Peyer's patch (tissue), 4 donors: Measurements from ENCODE around the gene WDR86. TPM values are rescaled to one million over a fixed set of nuclear protein-coding genes. Genes with fewer than 3 reads are reported as not detected.

Experiments
- DNase-seq, 3 donors: peaks; one replicate each; pipeline ENCODE4 v3.0.0-alpha.2; 2017 to 2019
- H3K27ac ChIP-seq, 4 donors: fragments of 200-600 bp; sonication (generic); one replicate each; pipeline ENCODE4 v1.5.1; 2016 to 2019
- H3K27me3 ChIP-seq, 2 donors: fragments of 200-600 bp; sonication (generic); one replicate each; pipeline ENCODE4 v1.5.1; 2019
- H3K36me3 ChIP-seq, 3 donors: fragments of 200-600 bp; sonication (generic); one replicate each; pipeline ENCODE4 v1.5.1; 2016 to 2019
- H3K4me1 ChIP-seq, 4 donors: fragments of 200-600 bp; sonication (generic); one replicate each; pipeline ENCODE4 v1.5.1; 2016 to 2019
- H3K4me3 ChIP-seq, 4 donors: fragments of 200-600 bp; sonication (generic); 1 replicate in 3 of 4; 2 replicates in 1 of 4; pipeline ENCODE4 v1.5.1; 2016 to 2019; ENCODE audit warnings: mild to moderate bottlenecking in 1 of 4
- H3K9me3 ChIP-seq, 4 donors: fragments of 200-600 bp; sonication (generic); one replicate each; pipeline ENCODE4 v1.5.1; 2016 to 2019; ENCODE audit warnings: mild to moderate bottlenecking in 1 of 4
- POLR2A ChIP-seq, 2 donors: fragments of 450-650 bp; IDR thresholded peaks; one replicate each; pipeline ENCODE4 v1.5.1; 2017; ENCODE audit warnings: antibody characterized with exemption in 2 of 2, mild to moderate bottlenecking in 2 of 2, moderate library complexity in 2 of 2
- total RNA-seq, 4 donors: library from RNA; depleted of rRNA; stranded (reverse); fragments of >200 nt; gene quantifications; one replicate each; pipeline ENCODE4 v1.1.0, GENCODE V29; 2016
- TF ChIP-seq, protein P1 (sequence below), 6 experiments: fragments of 450-650 bp in 4 of 6; fragments of 200-600 bp in 2 of 6; sonication (generic) in 1 of 6; IDR thresholded peaks; one replicate each; pipeline ENCODE4 v1.5.1; 2017 to 2019; ENCODE audit warnings: antibody characterized with exemption in 6 of 6, mild to moderate bottlenecking in 3 of 6, moderate library complexity in 1 of 6

WDR86 gene
- total RNA-seq, 4 donors from 2014 or later: 5.9 to 13.2 (median 6.6) TPM; not detected in 1

DNA sequence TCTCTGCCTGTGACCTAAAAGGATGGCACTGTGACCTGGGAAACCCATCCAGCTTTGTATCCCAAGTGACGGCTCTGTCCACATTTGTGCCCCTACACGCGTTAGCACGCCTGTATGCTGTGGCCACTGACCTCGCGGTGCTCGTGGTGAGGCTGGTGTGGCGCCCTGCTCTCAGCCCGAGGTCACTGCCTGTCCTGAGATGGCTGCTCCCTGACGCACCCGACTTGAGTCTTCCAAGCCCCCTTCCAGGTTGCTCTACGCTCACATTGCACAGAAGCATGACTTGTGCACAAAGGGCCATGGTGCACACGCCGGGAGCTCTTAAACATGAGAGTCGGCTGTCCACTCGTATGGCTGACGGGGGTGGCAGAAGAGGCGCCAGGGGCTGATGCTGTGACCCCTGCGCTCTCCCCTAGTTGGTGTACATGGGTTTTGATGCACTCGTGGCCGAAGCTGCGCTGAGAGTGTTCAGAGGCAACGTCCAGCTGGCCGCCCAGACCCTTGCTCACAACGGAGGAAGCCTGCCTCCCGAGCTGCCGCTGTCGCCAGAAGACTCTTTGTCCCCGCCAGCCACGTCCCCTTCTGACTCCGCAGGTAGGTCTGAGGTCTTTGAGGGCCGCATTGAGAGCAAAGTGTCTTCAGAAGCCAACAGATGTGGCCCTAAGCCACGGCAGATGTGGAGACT, 33.5 kb downstream of the WDR86 start:
- Histone ChIP-seq H3K9me3 (no peaks in the 10 kb centered on the region), H3K27me3 (peaks cover 0 to 2% of the 10 kb centered on the region in 2 donors), H3K4me1 (peaks cover 0 to 10% (median 5%) of the 10 kb centered on the region in 4 donors), H3K27ac (no peak overlapping the region), H3K4me3 (no peak overlapping the region), H3K36me3 (peaks cover 0 to 68% (median 0%) of the 10 kb centered on the region in 3 donors)
- DNase-seq: peak in 2 of 3 donors; percentile 40 to 44
- TF ChIP-seq, protein P1, sequence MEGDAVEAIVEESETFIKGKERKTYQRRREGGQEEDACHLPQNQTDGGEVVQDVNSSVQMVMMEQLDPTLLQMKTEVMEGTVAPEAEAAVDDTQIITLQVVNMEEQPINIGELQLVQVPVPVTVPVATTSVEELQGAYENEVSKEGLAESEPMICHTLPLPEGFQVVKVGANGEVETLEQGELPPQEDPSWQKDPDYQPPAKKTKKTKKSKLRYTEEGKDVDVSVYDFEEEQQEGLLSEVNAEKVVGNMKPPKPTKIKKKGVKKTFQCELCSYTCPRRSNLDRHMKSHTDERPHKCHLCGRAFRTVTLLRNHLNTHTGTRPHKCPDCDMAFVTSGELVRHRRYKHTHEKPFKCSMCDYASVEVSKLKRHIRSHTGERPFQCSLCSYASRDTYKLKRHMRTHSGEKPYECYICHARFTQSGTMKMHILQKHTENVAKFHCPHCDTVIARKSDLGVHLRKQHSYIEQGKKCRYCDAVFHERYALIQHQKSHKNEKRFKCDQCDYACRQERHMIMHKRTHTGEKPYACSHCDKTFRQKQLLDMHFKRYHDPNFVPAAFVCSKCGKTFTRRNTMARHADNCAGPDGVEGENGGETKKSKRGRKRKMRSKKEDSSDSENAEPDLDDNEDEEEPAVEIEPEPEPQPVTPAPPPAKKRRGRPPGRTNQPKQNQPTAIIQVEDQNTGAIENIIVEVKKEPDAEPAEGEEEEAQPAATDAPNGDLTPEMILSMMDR (IDR thresholded peaks at IDR 0.05): no peak

DNA sequence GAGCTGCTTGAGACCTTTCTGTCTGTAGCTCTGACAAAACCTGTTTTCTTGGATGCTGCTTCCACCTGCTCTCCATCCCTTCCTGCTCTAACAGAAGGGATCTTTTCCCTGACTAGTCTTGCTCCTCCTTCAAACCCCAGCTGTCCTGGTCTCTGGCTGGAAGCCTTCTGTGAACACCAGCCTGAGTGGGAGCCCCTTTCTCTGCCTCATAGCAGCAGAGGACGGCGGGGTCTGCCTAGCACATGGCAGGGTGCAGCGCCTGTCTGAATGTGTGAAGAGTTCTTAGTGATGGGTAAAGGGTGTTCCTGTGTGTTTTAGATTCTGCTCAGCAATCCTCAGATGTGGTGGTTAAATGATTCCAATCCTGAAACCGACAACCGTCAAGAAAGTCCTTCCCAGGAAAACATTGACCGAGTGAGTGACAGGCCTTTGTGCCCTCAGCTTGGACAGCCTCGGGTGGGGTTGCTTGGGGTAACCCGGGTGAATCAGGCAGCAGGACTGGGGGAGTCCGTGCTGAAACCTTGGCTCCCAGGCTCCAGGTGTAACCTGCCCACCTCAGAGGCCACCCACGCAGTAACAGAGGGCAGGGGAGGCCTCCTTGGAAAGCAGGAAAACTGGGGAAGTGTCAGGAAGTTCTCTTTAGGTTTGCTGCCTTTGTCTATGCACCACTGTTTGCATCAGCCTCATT, 34.2 kb downstream of the WDR86 start:
- Histone ChIP-seq H3K36me3 (peaks cover 0 to 75% (median 0%) of the 10 kb centered on the region in 3 donors), H3K4me1 (peaks cover 0 to 4% (median 0%) of the 10 kb centered on the region in 4 donors), H3K27me3 (no peaks in the 10 kb centered on the region), H3K4me3 (no peak overlapping the region), H3K9me3 (no peaks in the 10 kb centered on the region), H3K27ac (no peak overlapping the region)
- TF ChIP-seq, protein P1 (IDR thresholded peaks at IDR 0.05): no peak
- TF ChIP-seq POLR2A (IDR thresholded peaks at IDR 0.05): no peak
- DNase-seq: peak in 1 of 3 donors; percentile 22

DNA sequence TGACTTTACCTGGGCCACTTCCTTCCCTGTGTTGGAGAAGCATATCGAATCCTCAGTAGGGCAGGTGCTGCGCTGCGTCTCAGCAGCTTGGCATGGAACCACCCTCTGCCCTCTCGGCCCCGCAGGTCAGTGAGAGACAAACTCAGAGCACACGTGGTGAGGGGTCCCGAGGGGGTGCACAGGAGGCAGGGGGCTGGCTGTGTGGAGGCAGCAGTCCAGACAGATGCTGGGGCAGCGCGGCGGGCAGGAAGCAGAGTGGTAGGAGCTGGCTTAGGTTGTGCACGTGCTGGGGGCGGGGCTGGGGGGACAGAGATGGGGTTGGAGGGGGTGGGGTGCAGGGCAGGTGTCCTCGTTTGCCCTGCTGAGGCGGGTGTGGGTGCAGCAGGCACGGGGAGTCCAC, 35.1 kb downstream of the WDR86 start:
- peaks cover 0 to 84% (median 0%) of the 10 kb centered on the region in 3 donors for H3K36me3 ChIP-seq

DNA sequence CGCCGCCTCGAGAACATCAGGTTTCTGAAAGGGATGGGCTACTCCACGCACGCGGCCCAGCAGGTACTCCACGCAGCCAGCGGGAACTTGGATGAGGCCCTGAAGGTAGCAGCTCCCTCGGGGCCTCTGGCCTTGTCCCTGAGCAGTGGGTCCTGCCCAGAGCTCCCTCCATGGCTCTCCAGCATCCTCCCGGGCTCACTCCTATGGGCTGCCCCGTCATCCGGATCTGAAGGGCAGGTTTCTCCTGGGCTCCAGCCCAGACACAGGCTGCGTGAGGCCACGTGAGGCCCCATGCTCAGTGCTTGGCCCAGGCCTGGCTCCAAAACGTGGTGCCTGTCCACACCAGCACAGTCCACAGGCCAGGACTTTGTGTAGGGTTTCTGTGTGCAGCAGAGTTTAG, 35.7 kb downstream of the WDR86 start:
- Histone ChIP-seq H3K27me3 (no peaks in the 10 kb centered on the region), H3K27ac (no peak overlapping the region), H3K4me1 (no peaks in the 10 kb centered on the region), H3K4me3 (no peak overlapping the region), H3K9me3 (no peaks in the 10 kb centered on the region), H3K36me3 (peaks cover 0 to 90% (median 0%) of the 10 kb centered on the region in 3 donors)
- DNase-seq: peak in 1 of 3 donors; percentile 41
- TF ChIP-seq, protein P1 (IDR thresholded peaks at IDR 0.05): no peak
- TF ChIP-seq POLR2A (IDR thresholded peaks at IDR 0.05): no peak

More for the DNA sequence above, 35.1 kb downstream of the WDR86 start:
- Histone ChIP-seq H3K27ac (no peak overlapping the region), H3K4me3 (no peak overlapping the region), H3K9me3 (no peaks in the 10 kb centered on the region), H3K4me1 (no peaks in the 10 kb centered on the region), H3K27me3 (no peaks in the 10 kb centered on the region)
- no peak for TF ChIP-seq POLR2A (IDR thresholded peaks at IDR 0.05)
- TF ChIP-seq, protein P1 (IDR thresholded peaks at IDR 0.05): no peak
- DNase-seq: peak in 1 of 3 donors; percentile 42

DNA sequence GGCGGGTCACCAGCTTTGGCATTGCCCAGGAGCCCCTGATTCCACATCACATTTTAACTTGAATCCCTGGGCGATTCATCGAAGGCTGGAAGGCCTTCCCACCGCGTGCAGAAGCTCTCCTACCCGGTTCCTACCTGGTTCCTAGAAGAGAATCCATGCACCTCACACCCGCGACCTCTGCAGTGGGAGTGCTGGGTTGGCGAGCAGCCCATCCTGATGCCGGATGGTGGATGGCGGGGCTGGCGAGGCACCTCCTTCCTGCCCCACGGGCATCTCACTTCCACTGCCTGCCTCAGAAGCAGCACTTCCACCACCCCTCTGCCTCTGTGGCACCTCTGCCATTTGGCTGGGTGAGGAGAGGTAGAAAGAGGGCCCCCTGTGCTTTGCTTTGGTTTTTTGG, 36.2 kb downstream of the WDR86 start:
- Histone ChIP-seq H3K4me3 (no peak overlapping the region), H3K9me3 (no peaks in the 10 kb centered on the region), H3K36me3 (peaks cover 0 to 93% (median 0%) of the 10 kb centered on the region in 3 donors), H3K4me1 (no peaks in the 10 kb centered on the region), H3K27ac (no peak overlapping the region), H3K27me3 (no peaks in the 10 kb centered on the region)
- DNase-seq: peak in 1 of 3 donors; percentile 38
- TF ChIP-seq, protein P1 (IDR thresholded peaks at IDR 0.05): no peak
- TF ChIP-seq POLR2A (IDR thresholded peaks at IDR 0.05): no peak
